Activated CD4-positive, CD25-positive, alpha-beta regulatory T cell treated with anti-CD3 and anti-CD28 coated beads, Interleukin-2, amount 50 U/mL, for 72 hours (primary cell): ENCODE data around the gene RPL6.

Experiments used
- DNase-seq: peaks from one replicate; pipeline ENCODE4 v3.0.0; 2021

The RPL6 gene

GRCh38 chr12:112375105-112375504, 34.3 kb downstream of the RPL6 start:
- DNase-seq: no peak

- no peak for DNase-seq
Measured at GRCh38 chr12:112374166-112374740, 35.2 kb downstream of the RPL6 start.

- no peak for DNase-seq
Measured at GRCh38 chr12:112370868-112371510, 38.4 kb downstream of the RPL6 start.

- no peak for DNase-seq
Measured at GRCh38 chr12:112370199-112370598, 39.2 kb downstream of the RPL6 start.

GRCh38 chr12:112368856-112369255, 40.5 kb downstream of the RPL6 start:
- DNase-seq: no peak

- DNase-seq: no peak
Measured at GRCh38 chr12:112367965-112368364, 41.4 kb downstream of the RPL6 start.

- DNase-seq: no peak
Measured at GRCh38 chr12:112362310-112362709, 47.1 kb downstream of the RPL6 start.

- DNase-seq: no peak
Measured at GRCh38 chr12:112361271-112361670, 48.1 kb downstream of the RPL6 start.

GRCh38 chr12:112359290-112359689, 50.1 kb downstream of the RPL6 start:
- DNase-seq: no peak

- no peak for DNase-seq
Measured at GRCh38 chr12:112357214-112357613, 52.2 kb downstream of the RPL6 start.
